Measurements from ENCODE around the gene SCARB1.
A peak's percentile ranks its signal among the peaks of the same experiment; 100 is the strongest.

Gene SCARB1

GRCh38 chr12:124814741-124815613, 48.7 kb downstream of the SCARB1 start:
- Histone ChIP-seq H3K9ac (ENCODE audit: low read length) (no peak overlapping the region), H3K27me3 (ENCODE audit: control insufficient read depth, insufficient read depth, low read length) (no peaks in the 10 kb centered on the region), H3K36me3 (ENCODE audit: control insufficient read depth, insufficient read depth, low read length) (peaks cover 10% of the 10 kb centered on the region), H3K4me1 (ENCODE audit: control insufficient read depth, insufficient read depth, low read length) (no peaks in the 10 kb centered on the region), H3K27ac (ENCODE audit: low read depth, low read length) (no peak overlapping the region), H3K4me3 (ENCODE audit: low read length) (no peak overlapping the region)

GRCh38 chr12:124813782-124814181, 49.9 kb downstream of the SCARB1 start:
- H3K4me3 ChIP-seq (ENCODE audit: low read length) = no peak overlapping the region
- H3K27me3 ChIP-seq (ENCODE audit: control insufficient read depth, insufficient read depth, low read length) = no peaks in the 10 kb centered on the region
- H3K36me3 ChIP-seq (ENCODE audit: control insufficient read depth, insufficient read depth, low read length) = peaks cover 10% of the 10 kb centered on the region
- H3K4me1 ChIP-seq (ENCODE audit: control insufficient read depth, insufficient read depth, low read length) = no peaks in the 10 kb centered on the region
- H3K27ac ChIP-seq (ENCODE audit: low read depth, low read length) = no peak overlapping the region
- H3K9ac ChIP-seq (ENCODE audit: low read length) = no peak overlapping the region

GRCh38 chr12:124812979-124813378, 50.7 kb downstream of the SCARB1 start:
- H3K27ac ChIP-seq (ENCODE audit: low read depth, low read length) = no peak overlapping the region
- peaks cover 10% of the 10 kb centered on the region for H3K36me3 ChIP-seq (ENCODE audit: control insufficient read depth, insufficient read depth, low read length)
- no peak overlapping the region for H3K9ac ChIP-seq (ENCODE audit: low read length)
- no peaks in the 10 kb centered on the region for H3K4me1 ChIP-seq (ENCODE audit: control insufficient read depth, insufficient read depth, low read length)
- H3K4me3 ChIP-seq (ENCODE audit: low read length) = no peak overlapping the region
- H3K27me3 ChIP-seq (ENCODE audit: control insufficient read depth, insufficient read depth, low read length) = no peaks in the 10 kb centered on the region

GRCh38 chr12:124812356-124812755, 51.3 kb downstream of the SCARB1 start:
- Histone ChIP-seq H3K9ac (ENCODE audit: low read length) (no peak overlapping the region), H3K36me3 (ENCODE audit: control insufficient read depth, insufficient read depth, low read length) (peaks cover 10% of the 10 kb centered on the region), H3K27ac (ENCODE audit: low read depth, low read length) (no peak overlapping the region), H3K4me1 (ENCODE audit: control insufficient read depth, insufficient read depth, low read length) (no peaks in the 10 kb centered on the region), H3K4me3 (ENCODE audit: low read length) (no peak overlapping the region), H3K27me3 (ENCODE audit: control insufficient read depth, insufficient read depth, low read length) (no peaks in the 10 kb centered on the region)

- Histone ChIP-seq H3K36me3 (ENCODE audit: control insufficient read depth, insufficient read depth, low read length) (peaks cover 10% of the 10 kb centered on the region), H3K4me3 (ENCODE audit: low read length) (no peak overlapping the region), H3K27me3 (ENCODE audit: control insufficient read depth, insufficient read depth, low read length) (no peaks in the 10 kb centered on the region), H3K27ac (ENCODE audit: low read depth, low read length) (no peak overlapping the region), H3K9ac (ENCODE audit: low read length) (no peak overlapping the region), H3K4me1 (ENCODE audit: control insufficient read depth, insufficient read depth, low read length) (no peaks in the 10 kb centered on the region)
These were observed 52.0 kb downstream of the SCARB1 start for GRCh38 chr12:124811633-124812032.

- Histone ChIP-seq H3K27ac (ENCODE audit: low read depth, low read length) (no peak overlapping the region), H3K4me3 (ENCODE audit: low read length) (no peak overlapping the region), H3K4me1 (ENCODE audit: control insufficient read depth, insufficient read depth, low read length) (no peaks in the 10 kb centered on the region), H3K36me3 (ENCODE audit: control insufficient read depth, insufficient read depth, low read length) (peaks cover 10% of the 10 kb centered on the region), H3K27me3 (ENCODE audit: control insufficient read depth, insufficient read depth, low read length) (no peaks in the 10 kb centered on the region), H3K9ac (ENCODE audit: low read length) (no peak overlapping the region)
These were observed 53.8 kb downstream of the SCARB1 start for GRCh38 chr12:124809878-124810277.

GRCh38 chr12:124809391-124809790, 54.3 kb downstream of the SCARB1 start:
- H3K27me3 ChIP-seq (ENCODE audit: control insufficient read depth, insufficient read depth, low read length) = no peaks in the 10 kb centered on the region
- H3K36me3 ChIP-seq (ENCODE audit: control insufficient read depth, insufficient read depth, low read length) = peaks cover 8% of the 10 kb centered on the region
- no peak overlapping the region for H3K27ac ChIP-seq (ENCODE audit: low read depth, low read length)
- H3K4me3 ChIP-seq (ENCODE audit: low read length) = no peak overlapping the region
- H3K9ac ChIP-seq (ENCODE audit: low read length) = no peak overlapping the region
- peaks cover 2% of the 10 kb centered on the region for H3K4me1 ChIP-seq (ENCODE audit: control insufficient read depth, insufficient read depth, low read length)

GRCh38 chr12:124808272-124808671, 55.4 kb downstream of the SCARB1 start:
- H3K9ac ChIP-seq (ENCODE audit: low read length) = no peak overlapping the region
- no peaks in the 10 kb centered on the region for H3K36me3 ChIP-seq (ENCODE audit: control insufficient read depth, insufficient read depth, low read length)
- H3K27me3 ChIP-seq (ENCODE audit: control insufficient read depth, insufficient read depth, low read length) = no peaks in the 10 kb centered on the region
- peaks cover 3% of the 10 kb centered on the region for H3K4me1 ChIP-seq (ENCODE audit: control insufficient read depth, insufficient read depth, low read length)
- H3K4me3 ChIP-seq (ENCODE audit: low read length) = no peak overlapping the region
- no peak overlapping the region for H3K27ac ChIP-seq (ENCODE audit: low read depth, low read length)

GRCh38 chr12:124805876-124806668, 57.6 kb downstream of the SCARB1 start:
- no peaks in the 10 kb centered on the region for H3K27me3 ChIP-seq (ENCODE audit: control insufficient read depth, insufficient read depth, low read length)
- H3K4me1 ChIP-seq (ENCODE audit: control insufficient read depth, insufficient read depth, low read length) = peaks cover 3% of the 10 kb centered on the region
- H3K27ac ChIP-seq (ENCODE audit: low read depth, low read length) = no peak overlapping the region

GRCh38 chr12:124805050-124805449, 58.6 kb downstream of the SCARB1 start:
- Histone ChIP-seq H3K4me1 (ENCODE audit: control insufficient read depth, insufficient read depth, low read length) (peaks cover 3% of the 10 kb centered on the region), H3K9ac (ENCODE audit: low read length) (no peak overlapping the region), H3K4me3 (ENCODE audit: low read length) (no peak overlapping the region), H3K27ac (ENCODE audit: low read depth, low read length) (no peak overlapping the region), H3K36me3 (ENCODE audit: control insufficient read depth, insufficient read depth, low read length) (no peaks in the 10 kb centered on the region), H3K27me3 (ENCODE audit: control insufficient read depth, insufficient read depth, low read length) (no peaks in the 10 kb centered on the region)

More at GRCh38 chr12:124805876-124806668, 57.6 kb downstream of the SCARB1 start:
- Histone ChIP-seq H3K36me3 (ENCODE audit: control insufficient read depth, insufficient read depth, low read length) (no peaks in the 10 kb centered on the region), H3K9ac (ENCODE audit: low read length) (no peak overlapping the region), H3K4me3 (ENCODE audit: low read length) (no peak overlapping the region)

- Histone ChIP-seq H3K9ac (ENCODE audit: low read length) (no peak overlapping the region), H3K27ac (ENCODE audit: low read depth, low read length) (peak overlapping the region; percentile 37), H3K27me3 (ENCODE audit: control insufficient read depth, insufficient read depth, low read length) (no peaks in the 10 kb centered on the region), H3K4me3 (ENCODE audit: low read length) (no peak overlapping the region), H3K36me3 (ENCODE audit: control insufficient read depth, insufficient read depth, low read length) (no peaks in the 10 kb centered on the region), H3K4me1 (ENCODE audit: control insufficient read depth, insufficient read depth, low read length) (peaks cover 3% of the 10 kb centered on the region)
These were observed 59.5 kb downstream of the SCARB1 start for GRCh38 chr12:124804011-124804621.

- Histone ChIP-seq H3K36me3 (ENCODE audit: control insufficient read depth, insufficient read depth, low read length) (no peaks in the 10 kb centered on the region), H3K27ac (ENCODE audit: low read depth, low read length) (no peak overlapping the region), H3K4me1 (ENCODE audit: control insufficient read depth, insufficient read depth, low read length) (peaks cover 3% of the 10 kb centered on the region), H3K27me3 (ENCODE audit: control insufficient read depth, insufficient read depth, low read length) (no peaks in the 10 kb centered on the region), H3K9ac (ENCODE audit: low read length) (no peak overlapping the region), H3K4me3 (ENCODE audit: low read length) (no peak overlapping the region)
These were observed 61.3 kb downstream of the SCARB1 start for GRCh38 chr12:124802361-124802760.
